Stimulated activated CD8-positive, alpha-beta memory T cell treated with anti-CD3 and anti-CD28 coated beads, Interleukin-12 subunit alpha, Interleukin-12 subunit beta, amount 100 ng/mL, for 4 hours (primary cell): ENCODE data around the gene CLEC9A.
"Not testable (repeated sequence)": the region's sequence is repeated elsewhere in the genome, so short reads cannot be mapped to it uniquely, and the experiment has no call there.

Source experiments
- DNase-seq: peaks from one replicate; pipeline ENCODE4 v3.0.0-alpha.2; 2020; ENCODE audit warnings: low read depth

The CLEC9A gene

DNA sequence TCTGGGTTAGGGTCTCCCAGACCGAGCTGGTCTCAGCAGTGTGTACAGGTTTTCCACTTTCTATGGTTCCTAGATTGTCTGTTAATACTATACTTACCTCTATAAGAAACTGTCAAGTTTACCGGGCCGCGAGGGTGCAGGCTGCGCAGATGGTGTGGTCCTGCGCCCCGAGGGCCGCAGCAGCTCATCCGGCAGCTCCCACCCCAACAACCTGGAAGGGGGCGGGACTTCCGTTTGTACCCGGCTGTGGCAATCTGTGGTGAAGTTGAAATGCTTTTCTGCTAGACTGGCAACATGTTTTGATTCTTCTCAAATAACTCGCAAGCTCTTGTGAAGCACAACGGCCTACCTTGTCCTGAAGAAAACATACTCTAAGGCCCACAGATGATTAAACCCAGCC lies at the start of gene CLEC9A:
Gene CLEC9A, plus strand, starts transcription at position 237 of the 400 bp plus-strand sequence. CDS start 22,006 bp downstream, outside the sequence.
- DNase-seq: no peak

DNA sequence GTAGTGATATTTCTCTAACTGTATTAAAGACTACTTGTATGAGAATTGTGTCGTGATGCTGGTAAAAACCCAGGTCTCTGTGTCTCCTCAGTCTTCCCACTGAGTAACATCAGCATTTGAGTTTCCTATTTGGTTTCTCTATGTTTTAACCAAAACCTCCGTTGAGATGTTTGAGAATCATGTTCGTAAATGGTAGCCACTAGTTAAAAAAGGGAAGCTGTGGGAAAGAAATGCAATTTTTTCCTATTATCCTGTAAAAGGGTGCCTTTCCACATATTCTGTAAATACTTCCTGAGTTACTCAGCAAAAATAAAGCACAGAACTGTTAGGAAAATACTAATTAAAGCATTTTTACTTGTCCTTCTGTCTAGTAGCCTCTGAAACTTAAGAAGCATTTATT lies 38.6 kb upstream of the CLEC9A start:
- DNase-seq: no peak

DNA sequence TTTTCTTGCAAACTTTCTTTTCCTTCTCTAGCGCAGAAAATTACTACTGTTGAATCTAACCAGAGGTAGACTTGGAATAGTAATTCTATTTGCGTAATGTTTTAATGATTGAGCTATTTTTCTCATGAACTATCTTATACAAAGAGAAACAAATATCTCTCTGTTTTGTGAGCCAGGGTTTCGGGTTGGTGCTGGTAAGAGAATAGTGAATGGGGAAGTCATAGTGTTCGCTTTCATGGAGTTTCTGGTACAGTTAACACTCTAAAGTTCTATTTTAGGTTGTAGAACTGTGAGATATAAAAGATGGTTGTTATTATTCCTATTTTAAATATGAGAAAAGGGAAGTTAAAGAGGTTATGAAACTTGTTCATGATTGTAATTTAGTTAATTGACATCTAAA lies 38.2 kb upstream of the CLEC9A start:
- no peak for DNase-seq

DNA sequence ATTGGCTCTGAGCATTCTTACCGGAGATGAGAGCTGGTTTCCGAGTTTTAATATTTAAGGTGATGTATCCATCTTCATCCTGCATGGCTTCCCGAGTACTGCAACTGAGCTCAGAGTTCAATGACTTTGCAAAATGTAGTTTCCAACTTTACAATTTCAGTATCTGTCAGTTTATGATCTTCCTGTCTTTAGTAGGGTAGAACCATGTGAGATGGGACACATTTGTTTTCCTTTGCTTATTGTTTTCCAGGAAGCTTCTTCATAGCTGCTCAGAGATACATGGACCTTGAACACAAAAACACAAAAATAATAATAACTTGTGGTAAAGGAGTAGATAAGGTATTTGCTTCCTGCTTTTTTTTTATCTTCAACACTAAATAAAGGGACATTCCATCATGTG lies 31.5 kb upstream of the CLEC9A start, which contains the start of gene CLEC1B:
Gene CLEC1B, minus strand, starts transcription at position 106 of the 400 bp plus-strand sequence. Its CDS starts 21 bp downstream, at position 85.
- DNase-seq: no peak

DNA sequence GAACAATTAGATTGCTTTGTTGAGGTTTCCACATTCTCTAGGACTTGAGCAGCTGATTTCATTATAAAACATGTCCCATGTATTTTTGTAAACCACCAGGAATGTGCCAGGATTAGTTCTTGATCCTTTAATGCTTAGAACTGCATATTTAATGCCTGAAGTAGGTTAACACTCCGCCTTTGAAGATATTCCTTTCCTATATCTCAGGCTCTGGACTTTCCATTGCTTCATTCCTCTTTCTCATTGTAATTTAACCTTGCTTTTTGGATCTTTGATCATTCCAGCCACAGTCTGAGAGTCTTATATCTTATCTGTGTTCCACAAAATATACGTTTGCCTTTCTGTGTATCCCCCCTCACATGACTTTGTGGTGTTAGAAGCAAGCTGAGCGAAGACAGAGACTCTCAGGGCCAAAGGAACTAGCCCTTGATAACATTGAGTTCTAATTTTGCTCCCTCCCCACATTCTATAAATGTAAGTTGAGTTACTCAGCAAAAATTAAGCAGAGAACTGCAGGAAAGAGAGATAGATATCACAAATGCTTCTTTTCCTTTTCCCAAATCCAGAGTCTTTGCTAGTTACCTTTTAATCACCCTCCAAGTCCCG lies 29.2 kb upstream of the CLEC9A start:
- no peak for DNase-seq

DNA sequence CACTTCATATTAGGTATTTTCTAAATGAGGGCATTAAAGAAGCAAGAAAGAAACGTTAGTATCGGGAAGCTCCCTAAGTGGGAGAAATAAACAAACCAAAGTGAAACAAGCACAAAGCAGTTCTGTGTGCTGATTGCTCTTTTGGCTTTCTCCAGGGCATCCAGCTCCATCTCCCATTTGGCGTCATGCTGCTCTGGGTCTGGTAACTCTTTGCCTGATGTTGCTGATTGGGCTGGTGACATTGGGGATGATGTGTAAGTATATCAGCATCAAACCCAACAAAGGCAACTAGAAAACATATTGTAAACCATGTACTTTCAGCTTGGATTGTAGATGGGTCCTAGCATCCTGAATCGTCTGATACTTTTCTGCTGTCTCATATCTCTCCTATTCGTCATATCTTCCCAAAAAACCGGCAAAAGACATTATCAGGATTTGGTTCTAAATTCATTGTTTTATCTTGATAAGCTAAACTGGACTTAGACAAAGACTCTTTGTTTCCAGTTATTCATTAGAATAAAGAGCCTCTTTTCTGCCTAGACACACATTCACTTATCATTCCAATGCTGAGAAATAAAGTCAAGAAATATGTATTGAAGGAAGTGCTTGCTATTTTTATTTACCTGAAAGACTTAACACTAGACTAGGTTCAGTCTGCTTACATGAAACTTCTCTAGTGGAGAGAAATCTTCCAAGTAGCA lies 17.7 kb upstream of the CLEC9A start:
- DNase-seq: no peak

DNA sequence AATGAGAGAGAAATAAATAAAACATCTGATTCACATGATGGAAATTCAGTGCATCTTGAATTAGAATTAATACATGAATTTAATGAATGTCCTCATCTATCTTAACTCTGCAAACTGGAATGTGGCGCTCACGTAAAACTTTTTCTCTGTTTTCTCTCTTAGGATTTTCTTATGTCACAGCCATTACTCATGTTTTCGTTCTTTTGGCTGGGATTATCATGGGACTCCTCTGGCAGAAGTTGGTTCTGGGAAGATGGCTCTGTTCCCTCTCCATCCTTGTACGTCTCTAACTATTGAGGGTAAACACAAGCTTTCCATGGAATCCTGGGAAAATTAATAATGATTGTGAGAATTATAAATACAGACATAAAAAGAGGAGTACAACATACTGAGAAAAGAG lies 15.0 kb upstream of the CLEC9A start:
- DNase-seq: no peak

DNA sequence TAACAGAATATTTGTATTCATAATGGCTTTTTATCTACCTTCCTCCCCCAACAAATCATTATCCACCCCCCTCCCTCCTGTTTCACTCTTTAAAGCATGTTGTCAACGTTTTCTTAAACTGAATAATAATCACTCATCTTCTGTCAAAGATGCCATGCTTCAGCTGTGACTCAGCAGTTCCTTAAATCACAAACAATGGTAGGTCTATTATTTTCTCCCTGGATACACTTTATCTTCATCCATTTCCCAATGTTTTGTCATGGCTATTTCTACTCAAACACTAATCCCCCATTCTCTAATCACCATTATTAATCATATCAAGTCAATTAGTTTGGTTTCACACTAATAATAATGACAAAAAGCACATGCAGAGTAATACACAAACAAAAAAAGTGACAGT lies 13.6 kb upstream of the CLEC9A start:
- DNase-seq: no peak

DNA sequence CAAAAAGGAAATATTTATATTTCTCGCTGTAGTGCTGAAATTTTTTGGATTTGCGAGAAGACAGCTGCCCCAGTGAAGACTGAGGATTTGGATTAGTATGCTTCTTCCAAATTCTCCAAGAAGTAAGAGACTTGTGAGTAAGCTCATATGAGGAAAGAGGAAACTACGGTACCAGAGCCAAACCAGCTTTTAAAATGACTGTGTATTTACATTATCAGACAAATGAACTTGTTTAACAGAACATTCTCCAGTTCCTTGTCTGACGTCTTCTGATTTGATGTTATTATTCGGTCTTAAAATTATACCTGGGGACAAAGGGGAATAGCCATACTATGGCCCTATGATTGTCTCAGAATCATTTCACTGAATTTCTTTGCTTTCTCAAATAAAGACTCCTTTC lies 12.1 kb upstream of the CLEC9A start:
- no peak for DNase-seq

DNA sequence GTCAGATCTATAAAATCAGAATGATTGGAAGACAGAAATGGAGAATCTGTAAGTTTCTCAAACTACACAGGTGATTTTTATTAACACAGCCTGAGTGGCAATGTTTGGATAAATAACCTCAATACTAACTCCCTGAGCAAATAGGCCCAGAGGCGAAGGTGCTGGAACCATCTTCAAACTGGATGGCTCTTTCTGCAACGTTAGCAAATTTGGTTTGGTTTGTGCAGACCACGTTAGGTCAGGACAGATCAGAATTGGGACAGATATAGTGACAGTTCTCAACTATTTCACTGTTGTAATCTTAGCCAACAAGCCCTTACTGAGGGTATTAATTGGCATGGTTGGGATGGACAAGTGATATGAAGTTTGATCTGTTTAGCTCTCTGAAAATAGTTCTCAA lies 9.1 kb upstream of the CLEC9A start:
- no peak for DNase-seq

DNA sequence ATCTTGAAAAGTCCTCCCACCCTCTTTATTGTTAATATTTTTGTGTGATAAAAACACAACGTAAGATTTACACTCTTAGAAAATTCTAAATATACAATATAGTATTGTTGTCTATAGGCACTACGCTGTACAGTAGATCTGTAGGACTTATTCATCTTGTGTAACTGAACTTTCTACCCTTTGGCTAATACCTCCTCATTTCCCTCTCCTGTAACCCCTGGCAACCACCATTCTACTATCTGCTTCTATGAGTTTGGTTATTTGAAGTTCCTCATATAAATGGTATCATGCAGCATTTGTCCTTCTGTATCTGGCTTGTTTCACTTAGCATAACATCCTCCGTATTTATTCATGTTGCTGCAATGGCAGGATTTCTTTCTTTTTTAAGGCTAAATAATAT lies 5.2 kb upstream of the CLEC9A start:
- no peak for DNase-seq

DNA sequence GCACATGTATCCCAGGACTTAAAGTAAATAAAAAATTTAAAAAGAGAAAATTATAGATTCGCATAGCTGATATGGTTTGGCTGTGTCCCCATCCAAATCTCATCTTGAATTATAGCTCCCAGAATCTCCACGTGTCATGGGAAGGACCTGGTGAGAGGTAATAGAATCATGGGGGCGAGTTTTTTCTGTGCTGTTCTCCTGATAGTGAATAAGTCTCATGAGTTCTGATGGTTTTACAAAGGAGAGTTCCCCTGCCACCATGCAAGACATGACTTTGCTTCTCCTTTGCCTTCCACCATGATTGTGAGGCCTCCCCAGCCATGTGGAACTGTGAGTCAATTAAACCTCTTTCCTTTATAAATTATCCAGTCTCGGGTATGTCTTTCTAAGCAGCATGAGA lies 3.8 kb upstream of the CLEC9A start:
- not testable (repeated sequence) for DNase-seq

DNA sequence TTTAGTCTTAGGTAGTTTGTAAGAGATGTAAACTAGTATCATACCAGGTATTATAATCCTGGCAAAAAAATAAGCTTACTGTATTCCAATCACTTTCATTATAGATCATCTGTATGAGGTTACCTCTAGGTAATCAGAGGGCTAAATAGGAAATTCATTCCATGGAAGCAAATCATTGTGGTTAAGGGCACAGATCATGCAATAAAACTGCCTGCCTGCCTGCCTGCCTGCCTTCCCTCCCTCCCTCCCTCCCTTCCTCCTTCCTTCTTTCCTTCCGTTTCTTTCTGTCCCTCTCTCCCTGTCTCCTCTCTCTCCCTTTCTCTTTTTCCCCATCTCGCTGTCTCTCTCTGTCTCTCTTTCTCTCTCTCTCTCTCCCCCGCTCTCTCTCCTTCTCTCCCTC lies 3.2 kb upstream of the CLEC9A start:
- DNase-seq: no peak

DNA sequence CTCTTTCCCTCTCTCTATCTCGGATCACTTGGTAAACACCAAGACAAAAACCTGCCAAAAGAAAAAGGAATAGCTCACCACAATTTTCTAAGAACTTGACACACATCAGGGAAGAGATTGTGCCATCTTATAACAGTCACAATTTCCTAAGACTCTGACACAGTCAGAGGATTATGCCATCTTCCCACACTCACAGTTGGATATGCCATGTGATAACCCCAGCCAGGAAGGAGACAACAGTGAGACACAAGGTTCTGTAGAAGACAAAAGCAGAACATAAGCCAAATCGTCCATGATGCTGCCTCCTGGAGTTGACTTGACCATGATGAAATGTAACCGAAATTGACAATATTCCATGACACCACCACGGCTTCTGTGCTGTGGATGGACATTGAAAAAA lies 2.8 kb upstream of the CLEC9A start:
- DNase-seq: no peak

DNA sequence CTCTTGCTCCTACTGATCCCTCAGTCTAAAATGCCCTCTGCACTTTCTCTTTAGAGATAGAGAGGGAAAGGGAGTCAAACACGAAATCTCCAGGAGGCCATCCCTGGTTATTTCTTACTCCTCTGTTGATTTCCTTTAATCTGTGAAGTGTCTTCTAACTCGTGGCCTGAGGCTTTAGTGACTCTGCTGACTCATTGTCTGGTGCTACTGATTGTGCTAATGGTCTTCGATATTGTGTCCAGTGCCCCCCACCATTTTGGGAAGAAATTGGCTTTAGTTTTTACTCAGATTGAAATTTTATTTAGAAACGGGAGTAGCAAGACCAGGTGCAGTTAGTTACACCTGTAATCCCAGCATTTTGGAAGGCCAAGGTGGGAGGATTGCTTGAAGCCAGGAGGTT lies 839 bp downstream of the CLEC9A start:
- DNase-seq: no peak

DNA sequence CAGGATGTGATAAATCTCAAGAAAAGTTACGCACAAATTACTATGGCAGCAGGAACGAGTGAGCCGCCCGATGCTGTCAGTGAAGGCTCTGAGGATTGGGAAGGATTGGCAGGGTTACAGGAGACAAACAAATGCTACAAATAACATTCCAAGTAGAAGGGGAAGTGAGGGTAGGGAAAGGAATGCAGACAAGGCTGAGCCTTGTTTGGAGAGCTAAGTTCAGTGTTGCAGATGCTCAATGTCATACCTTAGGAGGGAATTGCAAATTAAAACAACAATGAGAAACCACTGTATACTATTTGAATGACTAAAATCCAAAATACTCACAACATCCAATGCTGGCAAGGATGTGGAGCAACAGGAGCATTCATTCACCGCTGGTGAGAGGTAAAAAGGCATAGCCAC lies 1.3 kb downstream of the CLEC9A start:
- DNase-seq: no peak

DNA sequence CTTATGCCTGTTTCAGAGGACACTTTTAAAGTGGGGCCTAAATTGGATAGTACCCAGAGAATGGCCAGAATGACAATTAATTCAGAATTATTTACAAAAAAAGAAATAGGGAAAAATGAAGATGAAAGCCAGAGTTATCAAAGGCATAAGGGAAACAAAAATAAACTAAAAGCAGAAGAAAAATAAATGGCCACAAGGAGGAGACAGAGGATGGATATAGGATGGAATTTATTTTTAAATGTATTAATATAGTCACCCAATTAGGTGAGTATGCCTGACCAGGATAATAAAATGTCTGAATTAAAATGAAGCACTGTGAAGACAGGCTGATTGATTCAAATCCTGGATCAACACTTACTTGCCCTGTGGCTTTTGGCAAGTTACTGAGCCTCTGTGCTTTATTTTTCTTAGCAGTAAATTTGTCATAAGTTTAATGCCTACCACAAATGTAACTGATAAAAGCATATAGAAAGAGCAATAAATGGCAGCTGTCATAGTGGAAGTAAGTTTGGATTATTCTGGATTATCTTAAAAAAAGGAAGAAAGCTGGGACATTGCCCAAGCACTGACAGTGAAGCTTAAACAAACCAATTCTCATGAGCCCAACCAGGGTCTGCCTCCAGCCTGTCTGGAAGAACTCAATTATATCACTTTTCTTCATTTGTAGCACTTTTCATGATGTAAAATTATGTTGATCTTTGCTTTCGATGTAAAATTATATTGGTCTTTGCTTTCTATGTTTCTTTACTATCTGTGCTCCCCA lies 3.5 kb downstream of the CLEC9A start:
- no peak for DNase-seq

DNA sequence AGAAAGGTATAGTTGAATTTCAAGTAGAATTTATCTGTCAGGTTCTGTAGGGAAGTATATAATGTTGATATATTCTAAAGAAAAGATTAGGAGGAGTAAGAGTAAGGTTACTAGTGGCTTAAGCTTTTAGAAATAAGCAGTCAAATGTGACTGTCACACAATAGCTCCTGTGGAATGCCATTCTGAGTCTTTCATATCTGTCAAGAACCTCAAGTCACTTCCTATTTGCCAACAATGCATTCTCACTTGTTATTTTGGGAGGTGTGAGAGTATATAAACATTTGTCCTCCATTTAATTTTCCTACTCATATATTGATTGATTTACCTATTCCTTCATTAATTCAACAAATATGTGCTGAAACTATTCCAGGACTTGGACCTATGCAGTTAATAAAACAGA lies 11.7 kb downstream of the CLEC9A start:
- no peak for DNase-seq

DNA sequence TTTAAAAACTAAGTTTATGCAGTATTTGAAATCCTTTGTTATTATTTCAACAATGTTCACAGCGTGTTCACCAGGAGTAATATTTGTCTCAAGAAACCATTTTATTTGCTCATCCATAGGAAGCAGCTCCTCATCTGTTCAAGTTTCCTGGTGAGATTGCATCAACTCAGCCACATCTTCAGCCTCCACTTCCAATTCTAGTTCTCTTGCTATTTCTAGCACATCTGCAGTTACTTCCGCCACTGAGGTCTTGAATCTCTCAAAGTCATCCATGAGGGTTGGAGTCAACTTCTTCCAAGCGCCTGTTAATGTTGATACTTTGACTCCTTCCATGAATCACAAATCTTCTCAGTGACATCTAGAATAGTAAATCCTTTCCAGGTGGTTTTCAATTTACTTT lies 18.0 kb downstream of the CLEC9A start:
- DNase-seq: no peak

DNA sequence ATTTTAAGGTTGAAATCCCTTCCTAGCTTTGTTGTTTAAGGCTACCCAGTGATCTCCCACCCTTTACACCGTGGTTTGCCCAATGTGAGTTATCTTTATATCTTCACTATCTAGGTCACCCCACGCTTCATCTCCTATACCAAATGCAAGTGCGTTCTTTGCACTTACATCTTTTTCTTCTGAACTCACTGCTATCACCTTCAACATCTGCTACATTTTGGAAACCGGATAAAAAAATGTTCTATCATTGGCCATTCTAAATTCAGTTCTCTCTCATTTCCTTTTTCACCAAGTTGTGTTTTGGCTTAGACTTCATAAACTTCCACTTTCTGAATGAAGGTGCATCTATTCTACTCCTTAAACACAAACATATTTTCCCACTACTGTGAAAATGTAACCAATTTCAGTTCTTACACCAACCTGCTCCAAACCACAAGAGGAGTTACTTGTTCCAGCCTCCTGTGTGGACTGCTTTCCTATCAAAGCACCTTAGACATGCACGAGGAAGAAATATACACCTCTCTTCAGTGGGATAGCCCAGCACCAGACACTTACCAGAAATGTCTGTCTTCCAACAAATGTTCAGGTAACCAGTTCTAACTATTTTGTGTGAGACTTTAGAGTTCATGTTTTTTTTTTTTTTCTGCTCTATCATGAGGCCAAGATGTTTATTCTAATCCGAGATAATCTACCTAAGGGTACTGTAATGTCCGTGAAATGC lies 21.9 kb downstream of the CLEC9A start:
- no peak for DNase-seq

DNA sequence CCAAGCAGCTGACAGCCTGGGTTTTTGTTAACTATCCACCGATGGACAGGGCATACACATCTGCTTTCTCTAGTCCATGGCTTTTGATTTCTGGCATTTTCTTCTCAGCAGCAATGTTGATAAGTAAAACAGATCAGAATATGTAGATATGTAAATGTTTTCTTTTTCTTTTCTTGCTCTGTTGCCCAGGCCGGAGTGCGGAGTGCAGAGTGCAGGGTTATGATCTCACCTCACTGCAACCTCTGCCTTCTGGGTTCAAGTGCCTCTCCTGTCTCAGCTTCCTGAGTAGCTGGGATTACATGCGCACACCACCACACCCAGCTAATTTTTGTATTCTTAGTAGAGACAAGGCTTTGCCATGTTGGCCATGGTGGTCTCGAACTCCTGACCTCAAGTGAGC lies 27.9 kb downstream of the CLEC9A start:
- no peak for DNase-seq

DNA sequence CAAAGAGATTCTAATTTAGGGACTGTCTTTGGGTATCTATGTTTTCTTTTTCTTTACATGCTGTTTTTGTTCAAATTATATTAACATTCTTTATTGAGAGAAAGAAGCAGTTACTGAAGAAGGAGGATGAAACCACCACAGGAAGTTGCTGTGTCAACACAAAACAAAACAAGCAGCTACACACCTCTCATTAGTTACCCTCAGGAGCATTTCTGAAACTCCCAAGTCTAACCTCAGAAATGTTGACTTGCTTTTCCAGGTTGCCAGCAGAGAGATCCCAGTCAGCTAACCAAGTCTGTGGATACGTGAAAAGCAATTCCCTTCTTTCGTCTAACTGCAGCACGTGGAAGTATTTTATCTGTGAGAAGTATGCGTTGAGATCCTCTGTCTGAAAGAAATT lies 34.8 kb downstream of the CLEC9A start:
- no peak for DNase-seq

DNA sequence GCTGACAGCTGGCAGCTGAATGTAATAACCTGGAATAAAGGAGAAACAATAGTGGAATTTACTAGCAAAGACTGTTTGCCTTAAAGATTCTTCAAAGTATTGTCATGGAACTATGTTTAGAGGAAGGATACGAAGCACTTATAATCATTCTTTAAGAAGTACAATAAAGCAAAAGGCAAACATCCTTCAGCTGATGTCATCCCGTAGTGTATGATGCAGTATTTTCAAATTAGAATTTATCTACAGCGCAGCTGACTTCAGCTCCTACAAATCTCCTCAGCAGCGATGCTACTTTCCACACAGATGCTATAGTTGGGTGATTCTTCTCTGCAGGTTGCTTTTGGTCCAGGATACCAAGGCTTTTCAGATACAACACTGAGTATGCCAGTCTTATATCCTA lies 36.8 kb downstream of the CLEC9A start:
- DNase-seq: no peak
